PC-9 (cell line): ENCODE measurements around the gene TIMP3.

ENCODE experiments used
- CTCF ChIP-seq: fragments of 200-600 bp; sonication (generic); conservative IDR thresholded peaks from 2 replicates; pipeline ENCODE4 v1.6.1; 2017; ENCODE audit warnings: mixed run types, antibody characterized with exemption, mild to moderate bottlenecking, moderate library complexity
- EZH2 ChIP-seq: fragments of 200-600 bp; sonication (generic); IDR thresholded peaks from 2 replicates; pipeline ENCODE4 v1.8.0; 2017; ENCODE audit warnings: antibody characterized with exemption, low read depth

- TF ChIP-seq CTCF = no peak
- no peak for TF ChIP-seq EZH2
Observed at GRCh38 chr22:32877196-32877595, 75.7 kb downstream of the TIMP3 start.
